GM19452 (cell line): ENCODE data around the gene SEC23IP.

Experiments
- ATAC-seq: cut with Tn5 transposase; IDR thresholded peaks from one replicate; pipeline ENCODE4 v1.9.1; 2021; ENCODE audit not compliant: unreplicated experiment

Gene SEC23IP

GRCh38 chr10:119933179-119933578 lies 40.6 kb downstream of the SEC23IP start:
- no peak for ATAC-seq

GRCh38 chr10:119940487-119940886 lies 48.0 kb downstream of the SEC23IP start:
- no peak for ATAC-seq

GRCh38 chr10:119942973-119943372 lies 50.4 kb downstream of the SEC23IP start:
- no peak for ATAC-seq

- no peak for ATAC-seq
Measured at GRCh38 chr10:119945805-119946204, 53.3 kb downstream of the SEC23IP start.

- no peak for ATAC-seq
Measured at GRCh38 chr10:119947300-119947699, 54.8 kb downstream of the SEC23IP start.

- ATAC-seq = no peak
Measured at GRCh38 chr10:119957451-119957850, 64.9 kb downstream of the SEC23IP start.

GRCh38 chr10:119962837-119963236 lies 70.3 kb downstream of the SEC23IP start:
- ATAC-seq = no peak

- no peak for ATAC-seq
Measured at GRCh38 chr10:119967066-119967465, 74.5 kb downstream of the SEC23IP start.

GRCh38 chr10:119969609-119970008 lies 77.1 kb downstream of the SEC23IP start:
- no peak for ATAC-seq

- ATAC-seq = no peak
Measured at GRCh38 chr10:119970107-119970506, 77.6 kb downstream of the SEC23IP start.

GRCh38 chr10:119970963-119971362 lies 78.4 kb downstream of the SEC23IP start:
- ATAC-seq = no peak

GRCh38 chr10:119973281-119973680 lies 80.8 kb downstream of the SEC23IP start:
- ATAC-seq = no peak

- ATAC-seq = no peak
Measured at GRCh38 chr10:119976421-119976820, 83.9 kb downstream of the SEC23IP start.

- ATAC-seq = no peak
Measured at GRCh38 chr10:119980956-119981750, 88.6 kb downstream of the SEC23IP start.

GRCh38 chr10:119981826-119982225 lies 89.3 kb downstream of the SEC23IP start:
- ATAC-seq = no peak

- ATAC-seq = no peak
Measured at GRCh38 chr10:119988333-119988732, 95.8 kb downstream of the SEC23IP start.

GRCh38 chr10:119989966-119990365 lies 97.4 kb downstream of the SEC23IP start:
- ATAC-seq = no peak

- no peak for ATAC-seq
Measured at GRCh38 chr10:119991066-119991465, 98.5 kb downstream of the SEC23IP start.

- ATAC-seq = no peak
Measured at GRCh38 chr10:119991816-119992215, 99.3 kb downstream of the SEC23IP start.
